ENCODE data around the gene HIP1.
A peak's percentile ranks its signal among the peaks of the same experiment; 100 is the strongest.
"Not testable (repeated sequence)": the region's sequence is repeated elsewhere in the genome, so short reads cannot be mapped to it uniquely, and the experiment has no call there.

Gene HIP1

GRCh38 chr7:75738604-75738974 lies at the start of gene HIP1:
TSS of gene HIP1 (minus strand) at chr7:75738941. CDS start at chr7:75738920, 21 bp downstream.
- FAIRE-seq = no peak

- FAIRE-seq = not testable (repeated sequence)
Measured at GRCh38 chr7:75788154-75788847, 49.6 kb upstream of the HIP1 start.

DNA sequence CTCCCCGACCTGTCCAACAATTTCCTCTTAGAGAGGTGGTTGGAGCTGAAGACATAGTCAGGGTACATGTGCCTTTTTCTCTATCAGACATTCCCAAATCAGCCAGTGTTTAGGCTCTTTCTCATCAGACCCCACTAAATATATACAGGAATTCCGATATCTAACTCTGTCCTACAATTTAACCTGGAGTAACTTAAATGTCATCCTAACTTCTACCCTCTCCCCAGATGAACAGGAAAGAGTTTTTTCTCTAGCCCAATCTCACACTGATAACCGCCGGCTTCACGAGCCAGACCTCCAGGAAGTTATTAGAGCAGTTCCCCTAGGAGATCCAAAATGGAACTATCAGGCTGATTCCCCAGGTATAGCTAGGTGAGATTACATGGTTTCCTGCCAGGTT lies 44.3 kb upstream of the HIP1 start:
- not testable (repeated sequence) for FAIRE-seq

DNA sequence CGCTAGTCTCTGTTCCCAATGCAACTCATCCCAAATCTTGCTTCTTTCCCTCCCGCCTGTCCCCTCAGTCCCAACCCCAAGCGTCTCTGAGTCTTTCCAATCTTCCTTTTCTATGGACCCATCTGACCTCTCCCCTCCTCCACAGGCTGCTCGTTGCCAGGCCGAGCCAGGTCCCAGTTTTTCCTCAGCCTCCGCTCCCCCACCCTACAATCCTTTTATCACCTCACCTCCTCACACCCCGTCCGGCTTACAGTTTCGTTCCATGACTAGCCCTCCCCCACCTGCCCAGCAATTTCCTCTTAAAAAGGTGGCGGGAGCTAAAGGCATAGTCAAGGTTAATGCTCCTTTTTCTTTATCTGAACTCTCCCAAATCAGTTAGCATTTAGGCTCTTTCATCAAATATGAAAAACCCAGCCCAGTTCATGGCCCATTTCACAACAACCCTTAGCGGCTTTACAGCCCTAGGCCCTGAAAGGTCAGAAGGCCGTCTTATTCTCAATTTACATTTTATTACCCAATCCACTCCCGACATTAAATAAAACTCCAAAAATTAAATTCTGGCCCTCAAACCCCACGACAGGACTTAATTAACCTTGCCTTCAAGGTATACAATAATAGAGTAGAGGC lies 42.0 kb upstream of the HIP1 start:
- not testable (repeated sequence) for FAIRE-seq

GRCh38 chr7:75779516-75779915 lies 40.8 kb upstream of the HIP1 start:
- not testable (repeated sequence) for FAIRE-seq

DNA sequence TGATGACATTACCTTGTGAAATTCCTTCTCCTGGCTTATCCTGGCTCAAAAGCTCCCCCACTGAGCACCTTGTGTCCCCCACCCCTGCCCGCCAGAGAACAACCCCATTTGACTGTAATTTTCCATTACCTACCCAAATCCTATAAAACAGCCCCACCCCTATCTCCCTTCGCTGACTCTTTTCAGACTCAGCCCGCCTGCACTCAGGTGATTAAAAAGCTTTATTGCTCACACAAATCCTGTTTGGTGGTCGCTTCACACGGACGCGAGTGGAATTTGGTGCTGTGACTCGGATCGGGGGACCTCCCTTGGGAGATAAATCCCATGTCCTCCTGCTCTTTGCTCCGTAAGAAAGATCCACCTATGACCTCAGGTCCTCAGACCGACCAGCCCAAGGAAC lies 40.3 kb upstream of the HIP1 start:
- FAIRE-seq = not testable (repeated sequence)

- no peak for FAIRE-seq
Measured at GRCh38 chr7:75776295-75776971, 37.7 kb upstream of the HIP1 start.

DNA sequence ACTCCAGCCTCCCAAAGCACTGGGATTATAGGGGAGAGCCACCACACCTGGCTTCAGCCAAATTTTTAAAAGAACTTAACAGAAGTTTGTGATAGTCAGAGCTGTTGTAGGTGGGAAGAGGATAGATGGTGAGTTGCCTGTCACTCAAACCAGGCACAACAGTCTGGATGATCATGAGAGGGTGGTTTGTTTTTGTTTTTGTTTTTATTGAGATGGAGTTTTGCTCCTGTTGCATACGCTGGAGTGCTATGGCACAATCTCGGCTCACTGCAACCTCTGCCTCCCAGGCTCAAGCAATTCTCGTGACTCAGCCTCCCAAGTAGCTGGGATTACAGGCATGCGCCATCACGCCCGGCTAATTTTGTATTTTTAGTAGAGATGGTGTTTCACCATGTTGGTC lies 35.2 kb upstream of the HIP1 start:
- not testable (repeated sequence) for FAIRE-seq

GRCh38 chr7:75772081-75773077 lies 33.6 kb upstream of the HIP1 start, which contains the start of gene CCL26:
TSS of gene CCL26 (minus strand) at chr7:75772211. CDS start at chr7:75772176, 35 bp downstream.
- no peak for FAIRE-seq

DNA sequence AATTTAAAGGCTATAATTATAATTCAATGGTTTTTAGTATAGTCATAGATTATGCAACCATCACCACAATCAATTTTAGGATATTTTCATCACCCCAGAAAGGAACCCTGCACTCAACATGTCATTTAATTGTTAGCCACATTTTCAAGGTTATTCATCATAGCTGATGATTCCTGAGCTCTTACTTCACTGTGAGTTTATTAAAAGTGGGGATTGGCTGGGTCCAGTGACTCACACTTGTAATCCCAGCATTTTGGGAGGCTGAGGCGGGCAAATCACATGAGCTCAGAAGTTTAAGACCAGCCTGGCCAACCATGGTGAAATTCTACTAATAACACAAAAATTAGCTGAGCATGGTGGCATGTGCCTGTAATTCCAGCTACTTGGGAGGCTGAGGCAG lies 32.5 kb upstream of the HIP1 start:
- no peak for FAIRE-seq

DNA sequence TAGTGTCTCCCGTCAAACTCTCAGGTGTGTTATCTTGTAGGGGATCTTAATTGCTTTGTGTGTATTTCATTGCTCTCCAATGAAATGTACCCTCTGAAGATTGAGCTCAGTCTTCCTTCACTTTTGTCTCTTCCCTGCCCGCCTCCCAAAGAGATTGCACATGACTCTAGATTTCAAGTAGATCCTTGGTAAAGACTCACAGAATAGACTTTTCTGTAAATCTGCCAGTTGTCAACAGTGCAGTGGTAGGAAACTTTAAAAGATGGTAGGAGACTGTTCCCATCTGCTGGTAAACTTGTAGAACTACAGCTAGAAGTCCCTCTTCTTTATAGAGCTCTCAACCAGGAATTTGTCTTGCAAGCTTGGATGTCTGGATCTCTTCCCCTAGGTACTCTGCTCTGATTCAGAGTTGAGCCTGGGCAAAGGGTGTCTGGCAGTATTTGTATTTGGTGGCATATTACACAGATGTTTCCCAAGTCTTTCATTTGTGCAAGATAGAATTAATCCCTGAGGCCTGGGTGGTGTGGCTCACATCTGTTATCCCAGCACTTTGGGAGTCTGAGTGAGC lies 23.7 kb upstream of the HIP1 start:
- peak; percentile 89 for FAIRE-seq

DNA sequence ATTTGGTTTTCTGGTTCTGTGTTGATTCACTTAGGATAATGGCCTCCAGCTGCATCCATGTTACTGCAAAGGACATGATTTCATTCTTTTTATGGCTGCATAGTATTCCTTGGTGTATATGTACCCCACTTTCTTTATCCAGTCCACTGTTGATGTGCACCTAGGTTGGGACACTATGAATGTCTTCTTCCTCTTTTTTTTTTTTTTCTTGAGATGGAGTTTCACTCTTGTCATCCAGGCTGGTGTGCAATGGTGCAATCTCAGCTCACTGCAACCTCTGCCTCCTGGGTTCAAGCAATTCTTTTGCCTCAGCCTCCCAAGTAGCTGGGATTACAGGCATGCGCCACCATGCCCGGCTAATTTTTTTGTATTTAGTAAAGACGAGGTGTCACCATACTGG lies 23.1 kb upstream of the HIP1 start:
- not testable (repeated sequence) for FAIRE-seq

DNA sequence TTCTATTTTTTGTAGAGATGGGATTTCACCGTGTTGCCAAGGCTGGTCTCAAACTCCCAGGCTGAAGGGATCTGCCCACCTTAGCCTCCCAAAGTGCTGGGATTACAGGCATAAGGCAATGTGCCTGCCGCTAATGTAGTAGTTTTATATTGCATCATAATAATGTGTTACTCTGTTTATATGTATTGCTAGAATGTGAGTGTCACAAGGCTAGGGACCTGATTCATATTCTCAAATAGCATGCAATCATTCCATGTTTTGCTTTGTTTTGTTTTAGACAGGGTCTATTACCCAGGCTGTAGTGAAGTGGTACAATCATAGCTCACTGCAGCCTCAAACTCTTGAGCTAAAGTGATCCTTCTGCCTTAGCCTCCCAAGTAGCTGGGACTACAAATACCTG lies 19.8 kb upstream of the HIP1 start:
- no peak for FAIRE-seq

- FAIRE-seq = no peak
Measured at GRCh38 chr7:75757860-75758259, 19.1 kb upstream of the HIP1 start.

- FAIRE-seq = no peak
Measured at GRCh38 chr7:75756991-75757676, 18.4 kb upstream of the HIP1 start.

DNA sequence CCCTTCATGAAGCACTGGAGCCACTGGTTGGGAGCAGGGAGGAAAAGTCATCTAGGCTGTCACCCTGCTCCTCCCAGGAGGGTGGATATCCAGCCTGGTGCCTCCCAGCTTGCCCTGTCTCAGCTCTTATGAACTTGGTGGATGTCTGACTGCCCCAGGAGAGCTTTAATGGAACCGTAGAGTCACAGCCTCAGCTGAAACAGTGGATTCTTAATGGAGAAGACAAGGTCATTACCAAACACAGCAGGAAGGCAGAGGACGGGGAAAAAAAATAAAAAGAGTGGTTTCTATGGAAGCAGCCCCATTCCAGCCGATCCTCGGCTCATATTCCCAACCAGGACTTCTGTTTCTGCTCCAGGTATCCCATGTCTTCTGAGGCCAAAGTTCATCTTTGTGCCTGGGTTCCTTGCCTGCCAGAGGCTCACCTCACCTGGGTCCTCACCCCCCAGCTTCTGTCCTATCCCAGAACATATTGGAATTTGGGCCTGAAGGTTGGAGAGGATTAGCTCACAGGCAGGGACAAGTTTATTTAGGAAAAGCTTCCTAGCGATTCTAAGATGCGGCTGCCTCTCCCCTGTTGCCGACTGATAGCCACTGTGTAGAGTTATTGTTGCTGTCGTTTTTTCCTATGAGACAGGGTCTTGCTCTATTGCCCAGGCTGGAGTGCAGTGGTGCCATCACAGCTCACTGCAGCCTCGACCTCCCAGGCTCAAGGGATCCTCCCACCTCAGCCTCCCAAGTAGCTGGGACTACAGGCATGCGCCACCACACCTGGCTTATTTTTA lies 17.7 kb upstream of the HIP1 start:
- FAIRE-seq = no peak

DNA sequence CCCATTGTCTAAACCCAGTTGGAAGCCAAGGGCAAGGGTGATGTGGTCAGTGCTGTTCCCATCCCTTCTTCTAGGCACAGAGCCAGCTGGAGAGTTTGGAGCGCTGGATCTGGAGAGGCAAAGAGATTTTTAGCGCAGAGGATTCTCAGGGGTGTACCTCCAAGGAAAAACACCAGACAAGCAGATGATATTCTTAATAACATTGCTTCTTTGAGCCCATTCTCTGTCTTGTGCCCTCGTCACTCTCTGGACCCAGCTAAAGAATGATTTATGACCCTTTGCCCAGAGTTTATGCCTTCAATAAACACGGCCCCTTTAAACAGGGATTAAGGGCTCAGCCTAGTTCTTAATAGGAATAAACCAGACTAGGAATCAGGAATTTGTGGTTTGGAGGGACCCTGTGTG lies 4.7 kb upstream of the HIP1 start:
- no peak for FAIRE-seq

- no peak for FAIRE-seq
Measured at GRCh38 chr7:75740846-75741497, 2.2 kb upstream of the HIP1 start.

DNA sequence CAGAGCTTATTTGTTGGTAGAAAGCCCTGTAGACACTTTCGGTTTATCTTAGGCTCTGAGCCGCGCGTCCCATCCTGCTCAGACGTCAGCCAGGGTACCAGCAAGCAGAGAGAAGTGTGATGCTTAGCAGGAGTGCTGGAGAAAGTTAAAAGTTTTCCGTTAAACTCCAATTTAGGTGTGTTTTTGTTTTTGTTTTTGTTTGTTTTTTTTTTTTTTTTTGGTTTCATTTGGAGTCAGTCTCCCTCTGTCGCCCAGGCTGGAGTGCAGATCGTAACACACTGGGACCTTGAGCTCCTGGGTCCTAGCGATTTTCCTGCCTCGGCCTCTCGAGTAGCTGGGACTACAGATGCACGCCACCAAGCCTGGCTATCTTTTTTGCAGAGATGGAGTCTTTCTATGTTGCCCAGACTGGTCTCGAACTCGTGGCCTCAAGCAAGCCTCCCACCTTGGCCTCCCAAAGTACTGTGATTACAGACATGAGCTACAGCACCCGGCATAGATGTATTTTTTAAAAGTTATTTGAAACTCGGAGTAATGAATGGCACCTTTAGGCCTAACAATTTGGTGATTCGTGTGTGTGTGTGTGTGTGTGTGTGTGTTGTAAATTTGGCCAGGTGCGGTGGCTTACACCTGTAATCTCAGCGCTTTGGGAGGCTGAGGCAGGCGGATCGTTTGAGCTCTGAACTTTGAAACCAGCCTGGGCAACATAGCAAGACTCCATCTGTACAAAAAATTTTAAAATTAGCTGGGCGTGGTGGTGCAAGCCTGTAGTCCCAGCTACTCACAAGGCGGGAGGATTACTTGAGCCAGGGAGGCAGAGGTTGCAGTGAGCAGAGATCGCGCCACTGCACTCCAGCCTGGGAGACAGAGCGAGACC lies 1.3 kb upstream of the HIP1 start:
- no peak for FAIRE-seq

Data from G401.6 (cell line).